HL-60 (cell line): ENCODE data around the gene PTGER4.

Source experiments
- CTCF ChIP-seq: IDR thresholded peaks from one replicate; pipeline ENCODE4 v1.5.1; 2011; ENCODE audit warnings: low read length, control low read depth, inconsistent platforms; ENCODE audit not compliant: insufficient read depth
- POLR2AphosphoS5 ChIP-seq: IDR thresholded peaks from 2 replicates; pipeline ENCODE4 v1.6.1; 2012; ENCODE audit warnings: low read depth
- SPI1 ChIP-seq: IDR thresholded peaks from 2 replicates; pipeline ENCODE4 v1.6.1; 2012; ENCODE audit warnings: low read depth, mild to moderate bottlenecking, borderline replicate concordance

- peak; percentile 39 for TF ChIP-seq CTCF
- no peak for TF ChIP-seq POLR2AphosphoS5
- TF ChIP-seq SPI1, result no peak
These were observed 56.6 kb downstream of the PTGER4 start for GRCh38 chr5:40736103-40736875.
